Kidney capillary endothelial cell (primary cell): Measurements from ENCODE around the gene RFC5.
"Not testable (repeated sequence)": the region's sequence is repeated elsewhere in the genome, so short reads cannot be mapped to it uniquely, and the experiment has no call there.

Experiments used
- DNase-seq: peaks from one replicate; pipeline ENCODE4 v3.0.0-alpha.2; 2018; ENCODE audit warnings: low spot score

The RFC5 gene

GRCh38 chr12:118016424-118017264 lies at the start of gene RFC5:
TSS of gene RFC5 (plus strand) at chr12:118016703. CDS start at chr12:118016828, 125 bp downstream.
- DNase-seq, result peak; percentile 98

- DNase-seq, result no peak
Observed at GRCh38 chr12:117967043-117967442, 49.5 kb upstream of the RFC5 start.

GRCh38 chr12:117967512-117967911 lies 49.0 kb upstream of the RFC5 start:
- DNase-seq, result no peak

- no peak for DNase-seq
Observed at GRCh38 chr12:117968151-117968789, 48.2 kb upstream of the RFC5 start.

GRCh38 chr12:117968826-117969659 lies 47.5 kb upstream of the RFC5 start, which contains the start of gene KSR2:
TSS of gene KSR2 (minus strand) at chr12:117968990. CDS start at chr12:117968255, 735 bp downstream.
- no peak for DNase-seq

- DNase-seq, result no peak
Observed at GRCh38 chr12:117970334-117970733, 46.2 kb upstream of the RFC5 start.

- DNase-seq, result no peak
Observed at GRCh38 chr12:117972301-117972700, 44.2 kb upstream of the RFC5 start.

GRCh38 chr12:117975006-117975405 lies 41.5 kb upstream of the RFC5 start:
- DNase-seq, result no peak

GRCh38 chr12:117977373-117977772 lies 39.1 kb upstream of the RFC5 start:
- DNase-seq, result no peak

GRCh38 chr12:117980616-117981015 lies 35.9 kb upstream of the RFC5 start:
- no peak for DNase-seq

GRCh38 chr12:117981267-117981666 lies 35.2 kb upstream of the RFC5 start:
- DNase-seq, result no peak

GRCh38 chr12:117985182-117985581 lies 31.3 kb upstream of the RFC5 start:
- DNase-seq, result no peak

GRCh38 chr12:117986705-117987469 lies 29.6 kb upstream of the RFC5 start:
- DNase-seq, result peak; percentile 33

GRCh38 chr12:117994551-117995438 lies 21.7 kb upstream of the RFC5 start:
- no peak for DNase-seq

- no peak for DNase-seq
Observed at GRCh38 chr12:117998719-117999118, 17.8 kb upstream of the RFC5 start.

GRCh38 chr12:117999806-118000205 lies 16.7 kb upstream of the RFC5 start:
- not testable (repeated sequence) for DNase-seq

- no peak for DNase-seq
Observed at GRCh38 chr12:118010903-118011302, 5.6 kb upstream of the RFC5 start.

- no peak for DNase-seq
Observed at GRCh38 chr12:118011377-118011776, 5.1 kb upstream of the RFC5 start.

GRCh38 chr12:118011961-118012360 lies 4.5 kb upstream of the RFC5 start:
- no peak for DNase-seq

GRCh38 chr12:118013283-118013682 lies 3.2 kb upstream of the RFC5 start:
- DNase-seq, result no peak

- no peak for DNase-seq
Observed at GRCh38 chr12:118015306-118015705, 1.2 kb upstream of the RFC5 start.
